ENCODE data around the gene CRISPLD2.

The CRISPLD2 gene

GRCh38 chr16:84795329-84796053 lies 24.3 kb upstream of the CRISPLD2 start:
- DNase-seq (ENCODE audit: low read depth in 1 of 2, low spot score in 1 of 2) = no peak

- DNase-seq (ENCODE audit: low read depth in 1 of 2, low spot score in 1 of 2) = no peak
Observed at GRCh38 chr16:84800158-84800978, 19.4 kb upstream of the CRISPLD2 start.

- no peak for DNase-seq (ENCODE audit: low read depth in 1 of 2, low spot score in 1 of 2)
Observed at GRCh38 chr16:84803146-84803545, 16.6 kb upstream of the CRISPLD2 start.

- no peak for DNase-seq (ENCODE audit: low read depth in 1 of 2, low spot score in 1 of 2)
Observed at GRCh38 chr16:84804326-84804725, 15.5 kb upstream of the CRISPLD2 start.

- no peak for DNase-seq (ENCODE audit: low read depth in 1 of 2, low spot score in 1 of 2)
Observed at GRCh38 chr16:84806256-84806889, 13.4 kb upstream of the CRISPLD2 start.

GRCh38 chr16:84806890-84807258 lies 12.9 kb upstream of the CRISPLD2 start:
- DNase-seq (ENCODE audit: low read depth in 1 of 2, low spot score in 1 of 2) = no peak

GRCh38 chr16:84807776-84808175 lies 12.0 kb upstream of the CRISPLD2 start:
- DNase-seq (ENCODE audit: low read depth in 1 of 2, low spot score in 1 of 2) = no peak

GRCh38 chr16:84808826-84809225 lies 11.0 kb upstream of the CRISPLD2 start:
- no peak for DNase-seq (ENCODE audit: low read depth in 1 of 2, low spot score in 1 of 2)

GRCh38 chr16:84810518-84811273 lies 9.1 kb upstream of the CRISPLD2 start:
- peak in 1 of 2 donors; percentile 20 for DNase-seq (ENCODE audit: low read depth in 1 of 2, low spot score in 1 of 2)

- DNase-seq (ENCODE audit: low read depth in 1 of 2, low spot score in 1 of 2) = no peak
Observed at GRCh38 chr16:84811529-84811928, 8.3 kb upstream of the CRISPLD2 start.

GRCh38 chr16:84813141-84813934 lies 6.4 kb upstream of the CRISPLD2 start:
- DNase-seq (ENCODE audit: low read depth in 1 of 2, low spot score in 1 of 2) = no peak

GRCh38 chr16:84815462-84815861 lies 4.3 kb upstream of the CRISPLD2 start:
- no peak for DNase-seq (ENCODE audit: low read depth in 1 of 2, low spot score in 1 of 2)

- DNase-seq (ENCODE audit: low read depth in 1 of 2, low spot score in 1 of 2) = no peak
Observed at GRCh38 chr16:84816023-84816422, 3.8 kb upstream of the CRISPLD2 start.

- DNase-seq (ENCODE audit: low read depth in 1 of 2, low spot score in 1 of 2) = no peak
Observed at GRCh38 chr16:84816485-84816884, 3.3 kb upstream of the CRISPLD2 start.

GRCh38 chr16:84817206-84817605 lies 2.6 kb upstream of the CRISPLD2 start:
- DNase-seq (ENCODE audit: low read depth in 1 of 2, low spot score in 1 of 2) = no peak

- no peak for DNase-seq (ENCODE audit: low read depth in 1 of 2, low spot score in 1 of 2)
Observed at GRCh38 chr16:84817613-84818012, 2.2 kb upstream of the CRISPLD2 start.

GRCh38 chr16:84818133-84818532 lies 1.7 kb upstream of the CRISPLD2 start:
- DNase-seq (ENCODE audit: low read depth in 1 of 2, low spot score in 1 of 2) = no peak

- DNase-seq (ENCODE audit: low read depth in 1 of 2, low spot score in 1 of 2) = no peak
Observed at GRCh38 chr16:84818989-84819643, 669 bp upstream of the CRISPLD2 start.

- DNase-seq (ENCODE audit: low read depth in 1 of 2, low spot score in 1 of 2) = no peak
Observed at GRCh38 chr16:84820305-84820684, 510 bp downstream of the CRISPLD2 start.

GRCh38 chr16:84820771-84821170 lies 986 bp downstream of the CRISPLD2 start:
- no peak for DNase-seq (ENCODE audit: low read depth in 1 of 2, low spot score in 1 of 2)
